Lower leg skin (tissue), 4 donors: ENCODE results near the gene TGFBR3. TPM values are rescaled to one million over a fixed set of nuclear protein-coding genes. Genes with fewer than 3 reads are reported as not detected.

ENCODE experiments used
- DNase-seq, 2 donors: peaks; one replicate each; pipeline ENCODE4 v3.0.0-alpha.2; 2019; ENCODE audit warnings: low spot score in 2 of 2
- H3K4me3 ChIP-seq: fragments of 200-600 bp; sonication (generic); 2 replicates; pipeline ENCODE4 v1.5.1; 2017; ENCODE audit warnings: mild to moderate bottlenecking, low read depth; ENCODE audit not compliant: poor library complexity, severe bottlenecking
- CTCF ChIP-seq, 3 donors: fragments of 450-650 bp; IDR thresholded peaks; one replicate each; pipeline ENCODE4 v1.5.1; 2016; ENCODE audit warnings: antibody characterized with exemption in 3 of 3, mild to moderate bottlenecking in 3 of 3, moderate library complexity in 2 of 3
- POLR2A ChIP-seq, 2 donors: fragments of 450-650 bp; IDR thresholded peaks; one replicate each; pipeline ENCODE4 v1.6.1; 2016 to 2017; ENCODE audit warnings: antibody characterized with exemption in 2 of 2, mild to moderate bottlenecking in 1 of 2, moderate library complexity in 1 of 2
- WGBS, 2 donors: methylation state at CpG; one replicate each; pipeline ENCODE4 v1.1.5; 2018; 5-methylcytosine and 5-hydroxymethylcytosine counted together
- intact Hi-C: fragments of 100-400 bp; cut with DNase I; formaldehyde crosslinking; loops from one replicate; pipeline ENCODE4 v1.15.0; 2023; ENCODE audit warnings: low total_unique reads
- total RNA-seq, 4 donors: library from RNA; depleted of rRNA; stranded (reverse); fragments of >200 nt; gene quantifications; one replicate each; pipeline ENCODE4 v1.1.0, GENCODE V29; 2016

The TGFBR3 gene
- total RNA-seq, 4 donors from 2014 or later: 79.4 to 134 (median 116) TPM

GRCh38 chr1:91769742-91770141 lies 116.2 kb downstream of the TGFBR3 start:
- DNase-seq: no peak
- H3K4me3 ChIP-seq: no peak overlapping the region
- TF ChIP-seq POLR2A (IDR thresholded peaks at IDR 0.05): no peak
- TF ChIP-seq CTCF (IDR thresholded peaks at IDR 0.05): no peak
- 68 to 86% methylated on average over 5 of the region's 5 CpGs for whole genome bisulfite sequencing, 2 donors
- intact Hi-C loops: no loop called here

GRCh38 chr1:91768786-91769725 lies 116.9 kb downstream of the TGFBR3 start:
- WGBS, 2 donors: 80 to 86% methylated on average over 9 of the region's 9 CpGs
- no peak overlapping the region for H3K4me3 ChIP-seq
- intact Hi-C loops: no loop called here
- DNase-seq: no peak
- TF ChIP-seq POLR2A (IDR thresholded peaks at IDR 0.05) (no peak), CTCF (IDR thresholded peaks at IDR 0.05) (no peak)

GRCh38 chr1:91768120-91768519 lies 117.8 kb downstream of the TGFBR3 start:
- no peak overlapping the region for H3K4me3 ChIP-seq
- intact Hi-C loops: no loop called here
- 95 to 97% methylated on average over 4 of the region's 4 CpGs for WGBS, 2 donors
- no peak for TF ChIP-seq CTCF (IDR thresholded peaks at IDR 0.05)
- TF ChIP-seq POLR2A (IDR thresholded peaks at IDR 0.05): no peak
- no peak for DNase-seq

- 83 to 88% methylated on average over 5 of the region's 5 CpGs for WGBS, 2 donors
- no peak for DNase-seq
- intact Hi-C loops: no loop called here
Observed at GRCh38 chr1:91766883-91767282, 119.1 kb downstream of the TGFBR3 start.

GRCh38 chr1:91765880-91766443 lies 120.0 kb downstream of the TGFBR3 start:
- H3K4me3 ChIP-seq: no peak overlapping the region
- intact Hi-C loops: no loop called here
- DNase-seq: no peak
- TF ChIP-seq CTCF (IDR thresholded peaks at IDR 0.05): no peak
- TF ChIP-seq POLR2A (IDR thresholded peaks at IDR 0.05): no peak
- 59 to 76% methylated on average over 3 of the region's 3 CpGs for WGBS, 2 donors

More at GRCh38 chr1:91766883-91767282, 119.1 kb downstream of the TGFBR3 start:
- no peak overlapping the region for H3K4me3 ChIP-seq
- TF ChIP-seq POLR2A (IDR thresholded peaks at IDR 0.05) (no peak), CTCF (IDR thresholded peaks at IDR 0.05) (no peak)
